ENCODE data around the gene SVIL. TPM values are rescaled to one million over a fixed set of nuclear protein-coding genes. Genes with fewer than 3 reads are reported as not detected.
"Not testable (repeated sequence)": the region's sequence is repeated elsewhere in the genome, so short reads cannot be mapped to it uniquely, and the experiment has no call there.

Gene SVIL
- total RNA-seq, 2 experiments from 2014 or later = 0.47 to 1.5 TPM

DNA sequence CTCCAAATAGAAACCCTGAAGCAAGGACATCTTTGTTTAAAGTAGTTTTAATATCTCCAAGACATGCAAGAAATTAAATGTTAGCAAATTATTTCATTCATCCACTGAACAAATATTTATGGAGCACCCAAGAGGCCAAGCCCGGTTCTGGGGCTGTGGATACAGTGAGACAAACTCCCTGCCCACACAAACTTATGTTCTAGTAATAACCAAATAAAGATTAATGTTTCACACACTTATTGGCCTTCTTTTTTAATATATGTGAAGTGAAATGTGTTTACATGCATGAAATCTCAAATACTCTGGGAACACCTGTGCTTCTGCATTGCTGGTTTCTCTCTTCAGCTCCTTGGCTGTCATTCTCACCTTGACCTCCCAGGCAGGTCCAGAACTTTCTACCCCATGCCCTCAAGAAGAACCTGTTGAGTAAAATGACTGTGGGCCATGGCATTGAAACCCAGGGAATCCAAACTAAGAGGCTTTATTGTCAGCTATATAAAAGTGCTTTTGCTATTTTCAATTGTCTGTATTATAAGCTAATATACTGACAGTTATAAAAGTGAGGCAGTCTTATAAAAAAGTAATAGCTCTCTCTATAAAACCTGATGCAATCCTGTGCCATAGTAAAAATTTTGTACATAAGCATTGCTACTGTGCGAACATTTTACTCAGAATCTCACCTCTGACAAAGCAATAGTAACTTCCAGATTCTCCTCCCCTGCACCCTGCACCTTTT, 43.7 kb downstream of the SVIL start:
- H2AFZ ChIP-seq (ENCODE audit: low read length) = no peak overlapping the region
- no peaks in the 10 kb centered on the region for H3K9me3 ChIP-seq (ENCODE audit: low read length)
- no peaks in the 10 kb centered on the region for H3K36me3 ChIP-seq (ENCODE audit: insufficient read depth, low read length)
- no peak overlapping the region for H3K4me2 ChIP-seq (ENCODE audit: low read length)
- no peaks in the 10 kb centered on the region for H3K4me1 ChIP-seq (ENCODE audit: insufficient read depth, low read length, poor library complexity, severe bottlenecking)
- H3K79me2 ChIP-seq (ENCODE audit: insufficient read depth, low read depth, low read length) = no peaks in the 10 kb centered on the region
- H4K20me1 ChIP-seq (ENCODE audit: insufficient read depth, low read length) = no peaks in the 10 kb centered on the region
- ChIA-PET POLR2A (no interaction called here), CTCF (ENCODE audit: unreplicated experiment) (no interaction called here)
- TF ChIP-seq, protein P1, sequence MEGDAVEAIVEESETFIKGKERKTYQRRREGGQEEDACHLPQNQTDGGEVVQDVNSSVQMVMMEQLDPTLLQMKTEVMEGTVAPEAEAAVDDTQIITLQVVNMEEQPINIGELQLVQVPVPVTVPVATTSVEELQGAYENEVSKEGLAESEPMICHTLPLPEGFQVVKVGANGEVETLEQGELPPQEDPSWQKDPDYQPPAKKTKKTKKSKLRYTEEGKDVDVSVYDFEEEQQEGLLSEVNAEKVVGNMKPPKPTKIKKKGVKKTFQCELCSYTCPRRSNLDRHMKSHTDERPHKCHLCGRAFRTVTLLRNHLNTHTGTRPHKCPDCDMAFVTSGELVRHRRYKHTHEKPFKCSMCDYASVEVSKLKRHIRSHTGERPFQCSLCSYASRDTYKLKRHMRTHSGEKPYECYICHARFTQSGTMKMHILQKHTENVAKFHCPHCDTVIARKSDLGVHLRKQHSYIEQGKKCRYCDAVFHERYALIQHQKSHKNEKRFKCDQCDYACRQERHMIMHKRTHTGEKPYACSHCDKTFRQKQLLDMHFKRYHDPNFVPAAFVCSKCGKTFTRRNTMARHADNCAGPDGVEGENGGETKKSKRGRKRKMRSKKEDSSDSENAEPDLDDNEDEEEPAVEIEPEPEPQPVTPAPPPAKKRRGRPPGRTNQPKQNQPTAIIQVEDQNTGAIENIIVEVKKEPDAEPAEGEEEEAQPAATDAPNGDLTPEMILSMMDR (conservative IDR thresholded peaks at IDR 0.05; ENCODE audit: low read length) = peak; percentile 67
- no peak for TF ChIP-seq EZH2phosphoT487 (IDR thresholded peaks at IDR 0.05; ENCODE audit: borderline replicate concordance, low read depth, low read length)
- no peak overlapping the region for H3K27ac ChIP-seq (ENCODE audit: low read depth, low read length, poor library complexity, severe bottlenecking)
- DNase-seq (ENCODE audit: low spot score) = no peak
- H3K9me2 ChIP-seq (ENCODE audit: insufficient read depth, low read length) = no peaks in the 10 kb centered on the region
- no peak overlapping the region for H3K4me3 ChIP-seq (ENCODE audit: low read depth, low read length, poor library complexity, severe bottlenecking)
- intact Hi-C loops (cut with micrococcal nuclease; ENCODE audit: unreplicated experiment) = no loop called here
- BruUV-seq (replicated peaks) = no TSS peak

DNA sequence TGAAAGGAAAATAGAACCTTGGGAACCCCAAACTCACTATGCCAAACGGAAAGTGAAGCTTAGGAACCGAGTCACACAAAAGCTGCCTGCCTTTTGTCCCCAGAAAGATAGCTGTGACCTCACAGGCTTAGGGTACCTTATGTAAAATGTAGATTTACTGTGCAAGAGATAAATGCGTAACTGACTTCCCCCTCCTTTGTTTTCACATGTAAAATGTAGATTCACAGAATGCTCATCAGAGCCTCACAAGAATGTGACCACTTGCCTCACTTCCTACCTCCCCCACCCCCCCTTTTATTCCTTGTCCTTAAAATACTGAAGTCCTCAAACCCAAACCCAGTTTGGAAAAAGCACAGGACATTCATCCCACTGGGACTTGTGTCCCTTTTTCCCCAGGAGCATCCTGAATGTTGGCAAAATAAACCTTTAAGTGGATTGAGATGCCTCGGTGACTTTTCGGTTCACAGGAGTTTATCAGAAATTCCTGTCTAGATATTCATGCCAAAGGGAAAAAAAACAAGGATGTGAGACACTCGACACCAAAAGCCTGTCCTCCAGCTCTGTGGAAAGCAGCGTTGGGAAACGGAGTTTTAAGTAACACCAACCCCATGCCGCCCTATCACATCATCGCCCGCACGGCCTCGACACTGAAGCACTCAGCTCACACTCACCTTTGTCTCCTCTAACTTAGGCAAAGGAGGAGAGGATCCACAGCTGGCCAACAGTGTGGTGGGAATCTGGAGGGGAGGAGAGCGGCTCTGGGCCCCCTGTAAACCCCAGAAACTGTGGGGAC, 45.9 kb downstream of the SVIL start:
- no TSS peak for BruUV-seq (replicated peaks)
- Histone ChIP-seq H4K20me1 (ENCODE audit: insufficient read depth, low read length) (no peaks in the 10 kb centered on the region), H3K9me2 (ENCODE audit: insufficient read depth, low read length) (no peaks in the 10 kb centered on the region), H3K9me3 (ENCODE audit: low read length) (no peaks in the 10 kb centered on the region), H2AFZ (ENCODE audit: low read length) (no peak overlapping the region), H3K36me3 (ENCODE audit: insufficient read depth, low read length) (no peaks in the 10 kb centered on the region), H3K4me3 (ENCODE audit: low read depth, low read length, poor library complexity, severe bottlenecking) (no peak overlapping the region), H3K4me2 (ENCODE audit: low read length) (no peak overlapping the region), H3K27ac (ENCODE audit: low read depth, low read length, poor library complexity, severe bottlenecking) (no peak overlapping the region), H3K79me2 (ENCODE audit: insufficient read depth, low read depth, low read length) (no peaks in the 10 kb centered on the region), H3K4me1 (ENCODE audit: insufficient read depth, low read length, poor library complexity, severe bottlenecking) (no peaks in the 10 kb centered on the region)
- ChIA-PET POLR2A (no interaction called here), CTCF (ENCODE audit: unreplicated experiment) (no interaction called here)
- TF ChIP-seq EZH2phosphoT487 (IDR thresholded peaks at IDR 0.05; ENCODE audit: borderline replicate concordance, low read depth, low read length) = no peak
- TF ChIP-seq, protein P1 (conservative IDR thresholded peaks at IDR 0.05; ENCODE audit: low read length) = no peak
- DNase-seq (ENCODE audit: low spot score) = no peak
- intact Hi-C loops (cut with micrococcal nuclease; ENCODE audit: unreplicated experiment) = no loop called here

DNA sequence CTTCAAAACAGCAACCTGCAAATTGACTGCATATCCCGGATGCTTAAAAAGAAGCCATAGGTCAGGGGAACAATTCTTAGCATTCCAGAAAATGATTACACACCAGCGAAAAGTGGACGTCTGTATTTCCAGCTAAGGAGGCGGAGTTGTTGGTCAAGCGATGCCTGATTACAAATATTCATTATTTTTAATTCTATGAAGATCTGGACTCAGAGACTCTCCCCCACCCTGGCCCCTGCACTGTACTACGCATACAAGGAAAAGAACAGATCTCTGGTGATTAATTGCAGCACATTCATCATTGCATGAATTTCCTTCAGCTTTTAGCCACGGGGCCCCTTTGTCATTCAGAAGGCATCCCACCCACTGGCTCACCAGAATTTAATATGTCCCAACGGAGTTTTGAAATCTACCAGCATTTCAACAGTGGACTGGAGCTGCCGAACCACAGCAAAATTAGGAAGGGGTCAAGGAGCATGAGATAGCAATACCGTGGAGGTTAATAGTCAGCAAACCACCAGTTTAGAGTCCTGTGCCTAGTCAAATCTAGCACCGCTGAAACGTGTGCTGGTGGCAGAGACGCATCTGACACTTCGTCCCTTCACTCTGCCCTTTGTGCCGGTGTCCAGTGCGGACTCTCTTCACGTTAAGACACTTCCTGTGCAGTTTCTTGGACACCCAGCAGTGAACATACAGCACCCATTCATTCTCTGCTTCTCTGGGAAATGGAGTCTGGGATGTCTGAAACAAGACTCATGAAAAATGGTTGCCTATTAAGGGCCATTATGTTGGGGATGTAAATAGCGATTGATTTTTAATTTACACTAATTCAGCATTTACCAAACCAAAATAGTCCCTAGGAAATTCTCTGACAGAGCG, 46.8 kb downstream of the SVIL start:
- POLR2A ChIA-PET; H3K36me3 ChIP-seq (ENCODE audit: insufficient read depth, low read length); H3K4me3 ChIP-seq (ENCODE audit: low read depth, low read length, poor library complexity, severe bottlenecking); DNase-seq (ENCODE audit: low spot score); H3K9me3 ChIP-seq (ENCODE audit: low read length); H3K27ac ChIP-seq (ENCODE audit: low read depth, low read length, poor library complexity, severe bottlenecking); H4K20me1 ChIP-seq (ENCODE audit: insufficient read depth, low read length); CTCF ChIA-PET (ENCODE audit: unreplicated experiment); BruUV-seq (replicated peaks); H3K4me2 ChIP-seq (ENCODE audit: low read length); intact Hi-C loops (cut with micrococcal nuclease; ENCODE audit: unreplicated experiment); H2AFZ ChIP-seq (ENCODE audit: low read length); H3K79me2 ChIP-seq (ENCODE audit: insufficient read depth, low read depth, low read length); H3K9me2 ChIP-seq (ENCODE audit: insufficient read depth, low read length); H3K4me1 ChIP-seq (ENCODE audit: insufficient read depth, low read length, poor library complexity, severe bottlenecking): not testable (repeated sequence)

DNA sequence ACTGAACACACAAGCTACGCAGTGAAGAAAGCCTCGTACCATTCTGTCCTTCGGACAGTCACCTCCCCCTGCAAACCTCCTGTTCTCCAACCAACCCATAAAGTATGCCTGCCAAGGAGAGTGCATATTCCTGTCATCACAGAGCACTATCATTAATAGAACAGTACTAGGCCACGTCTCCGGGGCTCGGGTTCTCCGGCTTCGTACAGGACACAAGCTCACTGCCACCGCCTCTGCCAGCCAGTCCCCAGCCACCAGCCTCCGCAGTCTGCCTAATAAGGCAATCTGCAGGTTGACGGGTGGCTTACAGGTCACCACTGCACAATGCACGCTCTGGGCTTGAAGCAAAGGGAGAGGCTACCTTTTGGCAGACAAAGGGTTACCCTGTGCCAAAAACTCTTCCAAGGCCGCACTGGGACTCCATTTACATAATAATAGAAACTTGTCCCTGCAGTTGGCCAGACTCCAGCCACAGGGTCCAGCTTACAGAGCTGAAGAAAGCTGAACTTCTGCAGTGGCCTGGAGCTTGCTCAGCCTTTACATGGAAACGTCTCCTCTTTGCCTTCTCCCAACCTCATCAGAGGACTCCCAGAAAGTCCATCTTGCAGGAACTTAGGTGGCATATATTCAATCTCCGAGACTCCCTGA, 47.5 kb downstream of the SVIL start:
- intact Hi-C loops (cut with micrococcal nuclease; ENCODE audit: unreplicated experiment); CTCF ChIA-PET (ENCODE audit: unreplicated experiment); H3K9me2 ChIP-seq (ENCODE audit: insufficient read depth, low read length); H3K79me2 ChIP-seq (ENCODE audit: insufficient read depth, low read depth, low read length); H2AFZ ChIP-seq (ENCODE audit: low read length); POLR2A ChIA-PET; H3K27ac ChIP-seq (ENCODE audit: low read depth, low read length, poor library complexity, severe bottlenecking); H4K20me1 ChIP-seq (ENCODE audit: insufficient read depth, low read length); H3K4me1 ChIP-seq (ENCODE audit: insufficient read depth, low read length, poor library complexity, severe bottlenecking); DNase-seq (ENCODE audit: low spot score); H3K4me2 ChIP-seq (ENCODE audit: low read length); H3K36me3 ChIP-seq (ENCODE audit: insufficient read depth, low read length); H3K9me3 ChIP-seq (ENCODE audit: low read length); H3K4me3 ChIP-seq (ENCODE audit: low read depth, low read length, poor library complexity, severe bottlenecking); BruUV-seq (replicated peaks): not testable (repeated sequence)
